A172 (cell line): ENCODE results near the gene PNCK. TPM values are rescaled to one million over a fixed set of nuclear protein-coding genes. Genes with fewer than 3 reads are reported as not detected.
"Not testable (repeated sequence)": the region's sequence is repeated elsewhere in the genome, so short reads cannot be mapped to it uniquely, and the experiment has no call there.

Experiments used
- DNase-seq: peaks from one replicate; pipeline ENCODE4 v3.0.0-alpha.2; 2015; ENCODE audit warnings: low spot score
- total RNA-seq: library from RNA; depleted of rRNA; stranded (reverse); fragments of >200 nt; shearing (Covaris generic); gene quantifications from 2 replicates; pipeline ENCODE4 v1.2.3, GENCODE V29; 2014

Gene PNCK
- total RNA-seq, 1 experiment from 2014 or later = 2.7 TPM

- not testable (repeated sequence) for DNase-seq
Measured at GRCh38 chrX:153699210-153699783, 25.7 kb upstream of the PNCK start.

- DNase-seq = no peak
Measured at GRCh38 chrX:153697924-153698865, 24.6 kb upstream of the PNCK start.

GRCh38 chrX:153696986-153697722, 23.5 kb upstream of the PNCK start:
- DNase-seq = not testable (repeated sequence)

- not testable (repeated sequence) for DNase-seq
Measured at GRCh38 chrX:153696538-153696937, 22.9 kb upstream of the PNCK start.

GRCh38 chrX:153696100-153696499, 22.5 kb upstream of the PNCK start:
- no peak for DNase-seq

GRCh38 chrX:153694687-153695270, 21.2 kb upstream of the PNCK start:
- DNase-seq = no peak

GRCh38 chrX:153694256-153694655, 20.6 kb upstream of the PNCK start:
- not testable (repeated sequence) for DNase-seq

GRCh38 chrX:153693216-153694086, 19.8 kb upstream of the PNCK start:
- DNase-seq = no peak

GRCh38 chrX:153692611-153693156, 19.1 kb upstream of the PNCK start:
- DNase-seq = no peak

- no peak for DNase-seq
Measured at GRCh38 chrX:153692003-153692402, 18.4 kb upstream of the PNCK start.

- not testable (repeated sequence) for DNase-seq
Measured at GRCh38 chrX:153691032-153691827, 17.6 kb upstream of the PNCK start.

GRCh38 chrX:153690466-153690865, 16.9 kb upstream of the PNCK start:
- DNase-seq = no peak

- peak; percentile 46 for DNase-seq
Measured at GRCh38 chrX:153689654-153690465, 16.2 kb upstream of the PNCK start.

GRCh38 chrX:153688911-153689590, 15.4 kb upstream of the PNCK start:
- no peak for DNase-seq

- no peak for DNase-seq
Measured at GRCh38 chrX:153688506-153688905, 14.9 kb upstream of the PNCK start.

GRCh38 chrX:153688071-153688470, 14.5 kb upstream of the PNCK start:
- DNase-seq = no peak

- DNase-seq = peak; percentile 43
Measured at GRCh38 chrX:153687121-153688039, 13.8 kb upstream of the PNCK start, which contains the start of gene SLC6A8. Gene SLC6A8 (plus strand): TSS chrX:153687926. CDS start chrX:153688575, 649 bp downstream.
